HG03565 (cell line): ENCODE measurements around the gene TMEM236.

ENCODE experiments used
- ATAC-seq: cut with Tn5 transposase; IDR thresholded peaks from one replicate; pipeline ENCODE4 v1.9.1; 2021; ENCODE audit warnings: mild to moderate bottlenecking, moderate library complexity; ENCODE audit not compliant: unreplicated experiment

The TMEM236 gene

GRCh38 chr10:17784688-17785087, 32.7 kb downstream of the TMEM236 start:
- ATAC-seq: no peak

- ATAC-seq: no peak
Observed at GRCh38 chr10:17785276-17785930, 33.4 kb downstream of the TMEM236 start.

- no peak for ATAC-seq
Observed at GRCh38 chr10:17787087-17787961, 35.3 kb downstream of the TMEM236 start.

- ATAC-seq: no peak
Observed at GRCh38 chr10:17788646-17789045, 36.6 kb downstream of the TMEM236 start.

GRCh38 chr10:17789396-17789795, 37.4 kb downstream of the TMEM236 start:
- no peak for ATAC-seq

- ATAC-seq: no peak
Observed at GRCh38 chr10:17790651-17791050, 38.6 kb downstream of the TMEM236 start.

- ATAC-seq: no peak
Observed at GRCh38 chr10:17792991-17793390, 41.0 kb downstream of the TMEM236 start.

- no peak for ATAC-seq
Observed at GRCh38 chr10:17793823-17794644, 42.0 kb downstream of the TMEM236 start.

GRCh38 chr10:17795083-17795482, 43.1 kb downstream of the TMEM236 start:
- no peak for ATAC-seq

GRCh38 chr10:17795813-17796594, 44.0 kb downstream of the TMEM236 start:
- ATAC-seq: no peak

- ATAC-seq: no peak
Observed at GRCh38 chr10:17801507-17801906, 49.5 kb downstream of the TMEM236 start.

- no peak for ATAC-seq
Observed at GRCh38 chr10:17802350-17802749, 50.3 kb downstream of the TMEM236 start.

GRCh38 chr10:17802976-17803375, 51.0 kb downstream of the TMEM236 start:
- no peak for ATAC-seq

- no peak for ATAC-seq
Observed at GRCh38 chr10:17805330-17805729, 53.3 kb downstream of the TMEM236 start.

- peak; percentile 64 for ATAC-seq
Observed at GRCh38 chr10:17805921-17806577, 54.0 kb downstream of the TMEM236 start.

GRCh38 chr10:17808971-17809841, 57.2 kb downstream of the TMEM236 start, which contains the start of gene MRC1:
MRC1 (plus strand) TSS chr10:17809348; CDS start chr10:17809466, 118 bp downstream.
- ATAC-seq: no peak

GRCh38 chr10:17811146-17811865, 59.3 kb downstream of the TMEM236 start:
- no peak for ATAC-seq

GRCh38 chr10:17814973-17815372, 63.0 kb downstream of the TMEM236 start:
- no peak for ATAC-seq
